Activated naive CD4-positive, alpha-beta T cell treated with anti-CD3 and anti-CD28 coated beads, Interleukin-2, amount 50 U/mL, for 24 hours (primary cell): ENCODE results near the gene GKN2.

ENCODE experiments used
- H3K27ac Mint-ChIP-seq: one replicate; pipeline ENCODE4 v1.8.0; 2021; ENCODE audit warnings: mild to moderate bottlenecking, mixed read lengths
- H3K27me3 Mint-ChIP-seq: one replicate; pipeline ENCODE4 v1.8.0; 2021; ENCODE audit warnings: mixed read lengths
- H3K36me3 Mint-ChIP-seq: one replicate; pipeline ENCODE4 v1.8.0; 2021; ENCODE audit warnings: mixed read lengths
- H3K4me1 Mint-ChIP-seq: one replicate; pipeline ENCODE4 v1.8.0; 2021; ENCODE audit warnings: mixed read lengths
- H3K4me3 Mint-ChIP-seq: one replicate; pipeline ENCODE4 v1.8.0; 2021; ENCODE audit warnings: mild to moderate bottlenecking, mixed read lengths
- H3K9me3 Mint-ChIP-seq: one replicate; pipeline ENCODE4 v1.8.0; 2021; ENCODE audit warnings: mixed read lengths

The GKN2 gene

GRCh38 chr2:68938938-68939337, 13.8 kb downstream of the GKN2 start:
- Mint-ChIP-seq H3K36me3 (peaks cover 2% of the 10 kb centered on the region), H3K4me3 (no peak overlapping the region), H3K27me3 (peaks cover 13% of the 10 kb centered on the region), H3K4me1 (no peaks in the 10 kb centered on the region), H3K27ac (no peak overlapping the region), H3K9me3 (no peaks in the 10 kb centered on the region)

- peaks cover 7% of the 10 kb centered on the region for H3K27me3 Mint-ChIP-seq
- no peaks in the 10 kb centered on the region for H3K4me1 Mint-ChIP-seq
- H3K36me3 Mint-ChIP-seq = no peaks in the 10 kb centered on the region
- H3K27ac Mint-ChIP-seq = no peak overlapping the region
- no peak overlapping the region for H3K4me3 Mint-ChIP-seq
- H3K9me3 Mint-ChIP-seq = no peaks in the 10 kb centered on the region
These were observed 15.2 kb downstream of the GKN2 start for GRCh38 chr2:68937346-68938055.

- Mint-ChIP-seq H3K27me3 (peaks cover 7% of the 10 kb centered on the region), H3K9me3 (no peaks in the 10 kb centered on the region), H3K27ac (no peak overlapping the region), H3K4me3 (no peak overlapping the region), H3K4me1 (no peaks in the 10 kb centered on the region), H3K36me3 (no peaks in the 10 kb centered on the region)
These were observed 15.8 kb downstream of the GKN2 start for GRCh38 chr2:68936889-68937288.

DNA sequence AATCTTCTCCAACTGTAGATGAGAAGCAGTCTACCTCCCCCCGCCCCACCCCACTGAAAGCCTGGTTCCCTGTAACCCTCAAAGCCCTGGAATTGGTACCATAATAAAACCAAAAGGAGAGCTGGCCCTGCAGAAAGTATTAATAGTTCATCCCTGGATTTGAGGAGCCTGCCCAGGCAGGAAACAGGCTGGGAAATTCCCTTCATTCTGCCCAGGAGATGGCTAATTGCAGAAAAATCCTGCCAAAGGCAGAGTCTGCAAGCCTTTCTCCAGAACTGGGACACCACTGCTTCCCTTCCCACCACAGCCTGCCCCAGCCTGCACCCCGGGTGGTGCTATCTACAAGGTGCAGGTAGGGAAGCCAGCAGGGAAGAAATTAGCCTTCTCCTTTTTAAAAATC, 16.3 kb downstream of the GKN2 start:
- no peaks in the 10 kb centered on the region for H3K4me1 Mint-ChIP-seq
- no peak overlapping the region for H3K27ac Mint-ChIP-seq
- H3K9me3 Mint-ChIP-seq = no peaks in the 10 kb centered on the region
- no peak overlapping the region for H3K4me3 Mint-ChIP-seq
- H3K27me3 Mint-ChIP-seq = peaks cover 7% of the 10 kb centered on the region
- H3K36me3 Mint-ChIP-seq = no peaks in the 10 kb centered on the region

- Mint-ChIP-seq H3K27ac (no peak overlapping the region), H3K36me3 (no peaks in the 10 kb centered on the region), H3K4me3 (no peak overlapping the region), H3K4me1 (no peaks in the 10 kb centered on the region), H3K27me3 (peaks cover 1% of the 10 kb centered on the region), H3K9me3 (no peaks in the 10 kb centered on the region)
These were observed 17.2 kb downstream of the GKN2 start for GRCh38 chr2:68935471-68935870.

- H3K27me3 Mint-ChIP-seq = peaks cover 1% of the 10 kb centered on the region
- H3K9me3 Mint-ChIP-seq = no peaks in the 10 kb centered on the region
- no peaks in the 10 kb centered on the region for H3K36me3 Mint-ChIP-seq
- no peak overlapping the region for H3K4me3 Mint-ChIP-seq
- H3K4me1 Mint-ChIP-seq = no peaks in the 10 kb centered on the region
- no peak overlapping the region for H3K27ac Mint-ChIP-seq
These were observed 18.7 kb downstream of the GKN2 start for GRCh38 chr2:68934021-68934420.

DNA sequence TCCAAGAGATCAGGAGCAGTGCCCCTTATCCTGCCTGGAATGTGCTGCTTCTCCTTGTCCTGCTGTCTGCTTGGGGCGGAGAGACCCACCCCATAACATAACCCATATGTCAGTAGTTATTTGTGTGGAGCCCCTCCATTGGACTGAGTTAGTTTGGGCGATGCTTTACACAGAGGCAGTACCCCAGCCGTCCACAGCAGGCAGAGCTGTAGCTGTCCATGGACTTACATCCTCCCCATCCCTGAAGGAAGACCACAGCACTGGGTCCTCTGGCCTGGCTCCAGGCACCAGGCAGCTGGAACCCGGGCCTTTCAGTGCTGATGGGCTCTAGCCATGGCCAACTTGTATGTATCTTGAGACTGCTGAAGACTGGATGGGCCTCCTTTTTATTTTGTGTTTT, 20.3 kb downstream of the GKN2 start:
- Mint-ChIP-seq H3K27me3 (peaks cover 1% of the 10 kb centered on the region), H3K4me3 (no peak overlapping the region)

GRCh38 chr2:68931799-68932198, 20.9 kb downstream of the GKN2 start:
- no peaks in the 10 kb centered on the region for H3K4me1 Mint-ChIP-seq
- H3K4me3 Mint-ChIP-seq = no peak overlapping the region
- H3K9me3 Mint-ChIP-seq = no peaks in the 10 kb centered on the region
- H3K27ac Mint-ChIP-seq = no peak overlapping the region
- H3K36me3 Mint-ChIP-seq = no peaks in the 10 kb centered on the region
- peaks cover 1% of the 10 kb centered on the region for H3K27me3 Mint-ChIP-seq

More for the DNA sequence above, 20.3 kb downstream of the GKN2 start:
- H3K4me1 Mint-ChIP-seq = no peaks in the 10 kb centered on the region
- H3K36me3 Mint-ChIP-seq = no peaks in the 10 kb centered on the region
- H3K9me3 Mint-ChIP-seq = no peaks in the 10 kb centered on the region
- no peak overlapping the region for H3K27ac Mint-ChIP-seq

GRCh38 chr2:68931149-68931711, 21.5 kb downstream of the GKN2 start:
- Mint-ChIP-seq H3K27ac (peak overlapping the region; percentile 1), H3K36me3 (no peaks in the 10 kb centered on the region), H3K4me3 (no peak overlapping the region), H3K27me3 (peaks cover 1% of the 10 kb centered on the region), H3K4me1 (no peaks in the 10 kb centered on the region), H3K9me3 (no peaks in the 10 kb centered on the region)

DNA sequence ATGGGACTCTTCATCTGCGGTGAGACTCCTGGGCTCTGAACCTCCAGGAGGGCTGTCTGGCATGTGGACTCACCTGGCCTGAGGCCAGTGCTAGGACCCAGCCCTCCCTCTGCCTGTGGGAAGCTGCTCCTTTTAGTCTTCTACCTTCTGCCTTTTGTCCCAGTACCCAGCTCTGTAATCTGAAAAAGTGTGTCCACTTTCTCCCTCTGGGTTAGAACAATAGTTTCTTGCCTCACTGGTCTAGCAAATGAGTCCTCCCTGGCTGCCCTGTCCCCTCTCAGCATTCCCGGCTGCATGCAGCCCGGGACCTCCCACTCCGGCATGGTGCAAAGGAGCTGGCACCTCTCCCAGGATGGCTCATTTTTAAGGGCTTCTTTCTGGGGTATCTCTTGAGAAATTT, 25.9 kb downstream of the GKN2 start:
- Mint-ChIP-seq H3K9me3 (no peaks in the 10 kb centered on the region), H3K27me3 (peaks cover 1% of the 10 kb centered on the region), H3K4me1 (peaks cover 4% of the 10 kb centered on the region), H3K4me3 (no peak overlapping the region), H3K36me3 (no peaks in the 10 kb centered on the region), H3K27ac (no peak overlapping the region)

- no peak overlapping the region for H3K4me3 Mint-ChIP-seq
- no peak overlapping the region for H3K27ac Mint-ChIP-seq
- no peaks in the 10 kb centered on the region for H3K36me3 Mint-ChIP-seq
- no peaks in the 10 kb centered on the region for H3K9me3 Mint-ChIP-seq
- H3K27me3 Mint-ChIP-seq = peaks cover 1% of the 10 kb centered on the region
- H3K4me1 Mint-ChIP-seq = peaks cover 4% of the 10 kb centered on the region
These were observed 27.3 kb downstream of the GKN2 start for GRCh38 chr2:68925295-68925896.

GRCh38 chr2:68921646-68922045, 31.0 kb downstream of the GKN2 start:
- peaks cover 4% of the 10 kb centered on the region for H3K4me1 Mint-ChIP-seq
- H3K4me3 Mint-ChIP-seq = no peak overlapping the region
- H3K27ac Mint-ChIP-seq = no peak overlapping the region
- no peaks in the 10 kb centered on the region for H3K9me3 Mint-ChIP-seq
- no peaks in the 10 kb centered on the region for H3K27me3 Mint-ChIP-seq
- H3K36me3 Mint-ChIP-seq = no peaks in the 10 kb centered on the region

DNA sequence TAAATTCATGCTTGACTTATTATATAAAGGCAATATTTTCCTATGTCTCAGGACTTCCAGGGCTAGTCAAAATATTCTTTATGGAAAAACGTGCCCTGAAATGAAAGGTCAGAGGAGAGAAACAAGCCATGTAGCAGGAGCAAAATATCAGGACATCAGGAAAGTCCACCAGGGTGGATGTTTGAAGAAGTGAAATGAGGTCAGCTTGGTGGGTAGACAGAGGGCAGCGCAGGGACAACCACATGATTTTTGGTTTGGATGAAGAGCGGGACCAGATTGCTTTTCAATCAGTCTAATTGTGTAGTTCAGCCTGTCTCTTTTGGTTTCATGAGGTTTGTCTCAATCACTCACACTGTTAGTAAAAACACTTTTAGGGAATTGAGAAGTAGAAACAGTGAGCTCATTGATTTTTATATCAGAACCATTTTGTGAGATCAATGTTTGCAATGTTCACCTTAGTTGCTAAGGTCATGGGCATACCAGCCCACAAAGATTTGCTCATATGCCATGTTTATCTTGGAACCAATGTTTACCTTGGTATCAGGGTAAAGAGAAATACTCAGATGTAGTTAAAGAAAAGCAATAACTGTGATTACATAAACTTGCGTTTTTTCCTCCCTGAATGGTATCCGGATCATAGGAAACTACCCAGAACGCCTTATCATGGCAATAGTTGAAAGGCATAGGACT, 32.1 kb downstream of the GKN2 start:
- Mint-ChIP-seq H3K27ac (no peak overlapping the region), H3K36me3 (no peaks in the 10 kb centered on the region), H3K4me1 (peaks cover 4% of the 10 kb centered on the region), H3K4me3 (no peak overlapping the region), H3K27me3 (no peaks in the 10 kb centered on the region), H3K9me3 (no peaks in the 10 kb centered on the region)

- Mint-ChIP-seq H3K27ac (no peak overlapping the region), H3K27me3 (no peaks in the 10 kb centered on the region), H3K4me1 (no peaks in the 10 kb centered on the region), H3K36me3 (no peaks in the 10 kb centered on the region), H3K9me3 (no peaks in the 10 kb centered on the region), H3K4me3 (no peak overlapping the region)
These were observed 34.2 kb downstream of the GKN2 start for GRCh38 chr2:68918497-68918896.

GRCh38 chr2:68917034-68917718, 35.5 kb downstream of the GKN2 start:
- Mint-ChIP-seq H3K9me3 (no peaks in the 10 kb centered on the region), H3K36me3 (no peaks in the 10 kb centered on the region), H3K27ac (no peak overlapping the region), H3K27me3 (no peaks in the 10 kb centered on the region), H3K4me3 (no peak overlapping the region), H3K4me1 (no peaks in the 10 kb centered on the region)
